Fibroblast of lung (primary cell): ENCODE results near the gene STXBP5. TPM values are rescaled to one million over a fixed set of nuclear protein-coding genes. Genes with fewer than 3 reads are reported as not detected.
A peak's percentile ranks its signal among the peaks of the same experiment; 100 is the strongest.

ENCODE experiments used
- DNase-seq, 2 donors: peaks; one replicate each; pipeline versions ENCODE4 v3.0.0 to v3.0.0-alpha.2; 2010; ENCODE audit warnings: low read depth in 2 of 2
- H2AFZ ChIP-seq: 2 replicates; pipeline ENCODE4 v1.5.1; 2012; ENCODE audit warnings: low read length, control low read depth, inconsistent platforms
- H3K27ac ChIP-seq: 2 replicates; pipeline ENCODE4 v1.5.1; 2011; ENCODE audit warnings: low read length, control low read depth; ENCODE audit not compliant: insufficient read depth
- H3K27me3 ChIP-seq: 2 replicates; pipeline ENCODE4 v1.5.1; 2011; ENCODE audit warnings: mild to moderate bottlenecking, low read length; ENCODE audit not compliant: control insufficient read depth, insufficient read depth
- H3K36me3 ChIP-seq: 2 replicates; pipeline ENCODE4 v1.5.1; 2011; ENCODE audit warnings: low read length; ENCODE audit not compliant: control insufficient read depth, insufficient read depth
- H3K4me1 ChIP-seq: 2 replicates; pipeline ENCODE4 v1.5.1; 2011; ENCODE audit warnings: low read length; ENCODE audit not compliant: control insufficient read depth, insufficient read depth; ENCODE audit errors: extremely low read depth
- H3K4me2 ChIP-seq: 2 replicates; pipeline ENCODE4 v1.5.1; 2011; ENCODE audit warnings: low read length, control low read depth; ENCODE audit not compliant: insufficient read depth; ENCODE audit errors: extremely low read depth
- H3K4me3 ChIP-seq, 4 experiments: fragments of 200-600 bp in 1 of 4; sonication (generic) in 1 of 4; replicated peaks in 1 of 4; 2 replicates each; pipeline ENCODE4 v1.5.1; 2011 to 2016; ENCODE audit warnings: low read length in 4 of 4, low read depth in 3 of 4, mild to moderate bottlenecking in 3 of 4, control low read depth in 2 of 4, inconsistent platforms in 1 of 4, mixed read lengths in 1 of 4; ENCODE audit not compliant: insufficient read depth in 1 of 4; ENCODE audit errors: control extremely low read depth in 1 of 4
- H3K79me2 ChIP-seq: 2 replicates; pipeline ENCODE4 v1.5.1; 2012; ENCODE audit warnings: mild to moderate bottlenecking, low read length, inconsistent platforms; ENCODE audit not compliant: control insufficient read depth, insufficient read depth
- H3K9ac ChIP-seq: 2 replicates; pipeline ENCODE4 v1.5.1; 2011; ENCODE audit warnings: mild to moderate bottlenecking, low read length, control low read depth; ENCODE audit not compliant: insufficient read depth
- H3K9me3 ChIP-seq: 2 replicates; pipeline ENCODE4 v1.5.1; 2012; ENCODE audit warnings: low read depth, low read length; ENCODE audit not compliant: control insufficient read depth, insufficient read depth
- H4K20me1 ChIP-seq: 2 replicates; pipeline ENCODE4 v1.5.1; 2011; ENCODE audit warnings: low read length; ENCODE audit not compliant: control insufficient read depth, insufficient read depth; ENCODE audit errors: extremely low read depth
- EZH2 ChIP-seq: IDR thresholded peaks from 2 replicates; pipeline ENCODE4 v1.5.1; 2012; ENCODE audit warnings: low read length, control low read depth, mild to moderate bottlenecking; ENCODE audit errors: missing control alignments
- polyA plus RNA-seq, 2 donors: library from polyadenylated mRNA; depleted of rRNA in 1 of 2; stranded (reverse) in 1 of 2; unstranded in 1 of 2; fragments of >200 nt; gene quantifications; 2 replicates each; pipeline ENCODE4 v1.2.1, GENCODE V29; 2011 to 2012; ENCODE audit warnings: missing spikeins in 1 of 2
- total RNA-seq: library from RNA; depleted of rRNA; stranded (reverse); fragments of >200 nt; gene quantifications from 2 replicates; pipeline ENCODE4 v1.2.1, GENCODE V29; 2014
- TF ChIP-seq, protein P1 (sequence below), 2 donors: IDR thresholded peaks in 1 of 2; conservative IDR thresholded peaks in 1 of 2; 1 replicate in 1 of 2; 2 replicates in 1 of 2; pipeline ENCODE4 v1.5.1; 2011 to 2012; ENCODE audit warnings: low read length in 2 of 2, control low read depth in 1 of 2, inconsistent platforms in 1 of 2, low read depth in 1 of 2, mild to moderate bottlenecking in 1 of 2

The STXBP5 gene
- total and polyA plus RNA-seq, 2 donors (not counting 1 experiment from before 2014, with no cell fraction given), result 27.6 to 90.7 TPM

DNA sequence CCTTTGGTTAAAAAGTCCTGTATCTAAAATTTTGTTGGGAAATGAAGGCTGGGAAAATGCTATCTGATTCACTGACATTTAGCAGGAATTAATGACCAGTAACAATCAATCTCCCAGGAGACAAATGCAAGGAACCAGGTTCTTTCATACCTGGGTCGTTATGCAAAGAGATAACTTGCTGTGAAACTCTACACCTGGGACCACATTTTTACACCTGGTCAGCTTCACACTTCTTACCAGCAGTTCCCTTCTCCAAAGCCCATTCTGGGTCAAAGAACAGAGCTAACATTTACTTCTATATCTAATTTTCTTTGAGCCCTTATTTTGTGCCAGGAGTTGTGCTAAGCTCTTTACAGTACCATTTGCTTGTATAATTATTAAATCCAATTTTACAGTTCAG, 27.4 kb upstream of the STXBP5 start:
- no peak for DNase-seq
- Histone ChIP-seq H3K27ac (no peak overlapping the region), H3K4me3 (no peak overlapping the region), H3K4me2 (no peak overlapping the region), H4K20me1 (no peaks in the 10 kb centered on the region), H3K36me3 (no peaks in the 10 kb centered on the region), H3K9me3 (no peaks in the 10 kb centered on the region), H3K4me1 (no peaks in the 10 kb centered on the region), H2AFZ (no peak overlapping the region), H3K79me2 (no peaks in the 10 kb centered on the region), H3K27me3 (no peaks in the 10 kb centered on the region), H3K9ac (no peak overlapping the region)
- TF ChIP-seq, protein P1, sequence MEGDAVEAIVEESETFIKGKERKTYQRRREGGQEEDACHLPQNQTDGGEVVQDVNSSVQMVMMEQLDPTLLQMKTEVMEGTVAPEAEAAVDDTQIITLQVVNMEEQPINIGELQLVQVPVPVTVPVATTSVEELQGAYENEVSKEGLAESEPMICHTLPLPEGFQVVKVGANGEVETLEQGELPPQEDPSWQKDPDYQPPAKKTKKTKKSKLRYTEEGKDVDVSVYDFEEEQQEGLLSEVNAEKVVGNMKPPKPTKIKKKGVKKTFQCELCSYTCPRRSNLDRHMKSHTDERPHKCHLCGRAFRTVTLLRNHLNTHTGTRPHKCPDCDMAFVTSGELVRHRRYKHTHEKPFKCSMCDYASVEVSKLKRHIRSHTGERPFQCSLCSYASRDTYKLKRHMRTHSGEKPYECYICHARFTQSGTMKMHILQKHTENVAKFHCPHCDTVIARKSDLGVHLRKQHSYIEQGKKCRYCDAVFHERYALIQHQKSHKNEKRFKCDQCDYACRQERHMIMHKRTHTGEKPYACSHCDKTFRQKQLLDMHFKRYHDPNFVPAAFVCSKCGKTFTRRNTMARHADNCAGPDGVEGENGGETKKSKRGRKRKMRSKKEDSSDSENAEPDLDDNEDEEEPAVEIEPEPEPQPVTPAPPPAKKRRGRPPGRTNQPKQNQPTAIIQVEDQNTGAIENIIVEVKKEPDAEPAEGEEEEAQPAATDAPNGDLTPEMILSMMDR (conservative IDR thresholded peaks at IDR 0.05 in 1 of 2, IDR thresholded peaks at IDR 0.05 in 1 of 2; ENCODE audit: low read depth in 1 of 2, low read length in 2 of 2), result no peak
- no peak for TF ChIP-seq EZH2

DNA sequence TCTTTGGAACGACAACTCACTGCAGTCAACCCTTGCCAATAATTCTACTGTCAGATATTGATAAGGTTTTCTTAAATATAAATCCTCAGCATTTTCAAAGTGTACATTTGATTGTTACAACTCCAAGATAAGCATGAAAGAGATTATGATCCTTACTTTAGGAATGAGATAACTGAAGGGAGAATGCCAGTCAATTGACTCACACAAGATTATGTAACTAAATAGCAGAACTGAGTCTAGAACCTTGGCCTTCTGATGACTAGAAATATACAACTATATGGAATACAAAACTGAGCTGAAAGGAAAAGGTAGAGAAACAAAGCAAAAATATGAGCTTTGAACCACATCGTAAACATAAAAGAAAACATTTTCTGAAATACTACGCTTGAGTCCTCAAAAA, 26.9 kb upstream of the STXBP5 start:
- H3K27me3 ChIP-seq, result no peaks in the 10 kb centered on the region
- H3K4me2 ChIP-seq, result no peak overlapping the region
- H3K79me2 ChIP-seq, result no peaks in the 10 kb centered on the region
- H3K9me3 ChIP-seq, result no peaks in the 10 kb centered on the region
- no peaks in the 10 kb centered on the region for H4K20me1 ChIP-seq
- no peaks in the 10 kb centered on the region for H3K36me3 ChIP-seq
- H3K4me1 ChIP-seq, result no peaks in the 10 kb centered on the region
- no peak overlapping the region for H2AFZ ChIP-seq
- no peak overlapping the region for H3K9ac ChIP-seq
- DNase-seq, result peak in 1 of 2 donors; percentile 46
- no peak overlapping the region for H3K4me3 ChIP-seq
- TF ChIP-seq, protein P1 (conservative IDR thresholded peaks at IDR 0.05 in 1 of 2, IDR thresholded peaks at IDR 0.05 in 1 of 2; ENCODE audit: low read depth in 1 of 2, low read length in 2 of 2), result no peak
- TF ChIP-seq EZH2, result no peak
- H3K27ac ChIP-seq, result no peak overlapping the region

DNA sequence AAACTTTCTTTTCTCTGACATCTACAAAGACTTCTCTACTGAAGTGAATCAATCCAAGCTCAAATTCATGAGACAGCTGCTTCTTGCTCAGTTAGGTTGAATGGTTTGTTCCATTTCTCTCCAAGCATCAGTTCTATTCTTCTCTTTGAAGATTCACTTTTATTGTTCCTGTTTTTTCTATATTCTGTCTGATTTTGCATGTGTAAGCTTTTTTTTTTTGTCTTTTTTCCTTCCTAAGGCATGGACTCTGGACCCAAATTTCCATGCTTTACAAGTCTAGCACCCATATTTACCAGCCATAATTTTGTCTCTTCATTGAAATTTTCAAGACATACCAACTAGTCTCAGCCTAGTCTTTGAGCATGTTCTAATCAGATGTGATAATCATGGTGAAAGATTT, 25.9 kb upstream of the STXBP5 start:
- Histone ChIP-seq H3K4me1 (no peaks in the 10 kb centered on the region), H3K4me2 (no peak overlapping the region), H3K27me3 (no peaks in the 10 kb centered on the region), H3K79me2 (no peaks in the 10 kb centered on the region), H3K9ac (no peak overlapping the region), H2AFZ (no peak overlapping the region), H4K20me1 (no peaks in the 10 kb centered on the region), H3K27ac (no peak overlapping the region), H3K36me3 (no peaks in the 10 kb centered on the region), H3K4me3 (no peak overlapping the region), H3K9me3 (no peaks in the 10 kb centered on the region)
- DNase-seq, result no peak
- no peak for TF ChIP-seq EZH2
- TF ChIP-seq, protein P1 (conservative IDR thresholded peaks at IDR 0.05 in 1 of 2, IDR thresholded peaks at IDR 0.05 in 1 of 2; ENCODE audit: low read depth in 1 of 2, low read length in 2 of 2), result no peak
